Fibroblast of villous mesenchyme (primary cell): ENCODE data around the gene CETN3. TPM values are rescaled to one million over a fixed set of nuclear protein-coding genes. Genes with fewer than 3 reads are reported as not detected.

Source experiments
- DNase-seq: peaks from one replicate; pipeline ENCODE4 v3.0.0-alpha.2; 2010; ENCODE audit warnings: low read depth
- H3K4me3 ChIP-seq: 2 replicates; pipeline ENCODE4 v1.5.1; 2011; ENCODE audit warnings: low read depth, mild to moderate bottlenecking, low read length
- total RNA-seq: library from RNA; depleted of rRNA; stranded (reverse); fragments of >200 nt; gene quantifications from 2 replicates; pipeline ENCODE4 v1.2.3, GENCODE V29; 2012
- TF ChIP-seq, protein P1 (sequence below): IDR thresholded peaks from 2 replicates; pipeline ENCODE4 v1.5.1; 2012; ENCODE audit warnings: low read depth, mild to moderate bottlenecking, low read length; ENCODE audit not compliant: insufficient read depth

CETN3 gene
- total RNA-seq, 1 donor: 15.5 TPM

DNA sequence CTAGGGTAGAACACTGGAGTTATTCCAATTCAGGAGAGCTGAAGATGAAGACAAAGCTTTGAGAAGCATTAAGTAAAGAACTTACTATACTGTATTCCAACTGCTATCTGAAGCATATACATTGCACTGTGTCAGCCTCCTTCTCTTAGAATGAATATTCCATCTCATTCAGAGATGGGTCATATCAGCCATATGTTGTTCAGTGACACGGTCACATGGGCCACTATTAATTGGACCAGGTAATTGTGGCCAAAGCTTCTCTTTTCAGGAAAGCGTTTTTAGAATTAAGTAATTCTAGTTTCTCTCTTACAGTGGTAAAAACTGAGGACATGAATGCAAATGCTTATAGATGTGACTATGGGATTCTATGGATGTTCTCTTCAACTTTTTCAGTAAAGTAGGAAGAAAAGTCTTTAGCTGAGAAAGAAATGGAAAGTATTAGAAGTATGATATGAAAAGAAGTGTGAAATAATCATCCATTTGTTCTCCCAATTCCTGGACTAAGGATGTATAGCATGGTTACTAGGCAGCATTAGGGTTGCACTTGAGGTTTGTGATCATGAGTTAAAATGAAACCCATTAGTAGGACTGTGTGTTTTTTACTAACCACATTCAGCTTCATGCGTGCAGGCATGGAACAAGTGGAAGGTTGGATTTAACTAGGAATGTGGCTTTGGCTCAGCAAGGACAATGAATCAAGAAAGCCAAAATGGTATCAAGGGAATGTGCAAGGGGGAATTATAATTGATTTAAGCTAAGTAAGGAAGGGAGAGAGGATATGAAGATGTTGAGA, 40.9 kb downstream of the CETN3 start:
- H3K4me3 ChIP-seq: no peak overlapping the region
- DNase-seq: no peak
- TF ChIP-seq, protein P1, sequence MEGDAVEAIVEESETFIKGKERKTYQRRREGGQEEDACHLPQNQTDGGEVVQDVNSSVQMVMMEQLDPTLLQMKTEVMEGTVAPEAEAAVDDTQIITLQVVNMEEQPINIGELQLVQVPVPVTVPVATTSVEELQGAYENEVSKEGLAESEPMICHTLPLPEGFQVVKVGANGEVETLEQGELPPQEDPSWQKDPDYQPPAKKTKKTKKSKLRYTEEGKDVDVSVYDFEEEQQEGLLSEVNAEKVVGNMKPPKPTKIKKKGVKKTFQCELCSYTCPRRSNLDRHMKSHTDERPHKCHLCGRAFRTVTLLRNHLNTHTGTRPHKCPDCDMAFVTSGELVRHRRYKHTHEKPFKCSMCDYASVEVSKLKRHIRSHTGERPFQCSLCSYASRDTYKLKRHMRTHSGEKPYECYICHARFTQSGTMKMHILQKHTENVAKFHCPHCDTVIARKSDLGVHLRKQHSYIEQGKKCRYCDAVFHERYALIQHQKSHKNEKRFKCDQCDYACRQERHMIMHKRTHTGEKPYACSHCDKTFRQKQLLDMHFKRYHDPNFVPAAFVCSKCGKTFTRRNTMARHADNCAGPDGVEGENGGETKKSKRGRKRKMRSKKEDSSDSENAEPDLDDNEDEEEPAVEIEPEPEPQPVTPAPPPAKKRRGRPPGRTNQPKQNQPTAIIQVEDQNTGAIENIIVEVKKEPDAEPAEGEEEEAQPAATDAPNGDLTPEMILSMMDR: no peak

DNA sequence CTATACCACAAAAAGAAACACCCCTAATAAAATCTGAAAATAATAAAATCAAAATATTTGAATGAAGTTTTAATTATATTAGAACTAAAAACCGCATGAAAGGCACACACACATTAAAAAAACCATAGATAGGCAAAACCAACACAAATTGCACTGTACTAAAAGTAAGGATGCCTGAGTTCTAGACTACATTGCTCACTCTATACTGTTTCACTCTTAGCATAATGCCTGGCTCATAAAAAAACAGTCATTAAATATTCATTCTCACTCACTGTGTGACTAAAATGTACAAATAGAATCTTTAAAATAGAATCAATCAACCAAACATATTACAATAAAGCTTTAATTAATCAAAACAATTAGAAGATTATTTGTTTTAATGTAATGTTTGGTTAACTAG, 41.7 kb downstream of the CETN3 start:
- TF ChIP-seq, protein P1: no peak
- no peak overlapping the region for H3K4me3 ChIP-seq
- DNase-seq: no peak

DNA sequence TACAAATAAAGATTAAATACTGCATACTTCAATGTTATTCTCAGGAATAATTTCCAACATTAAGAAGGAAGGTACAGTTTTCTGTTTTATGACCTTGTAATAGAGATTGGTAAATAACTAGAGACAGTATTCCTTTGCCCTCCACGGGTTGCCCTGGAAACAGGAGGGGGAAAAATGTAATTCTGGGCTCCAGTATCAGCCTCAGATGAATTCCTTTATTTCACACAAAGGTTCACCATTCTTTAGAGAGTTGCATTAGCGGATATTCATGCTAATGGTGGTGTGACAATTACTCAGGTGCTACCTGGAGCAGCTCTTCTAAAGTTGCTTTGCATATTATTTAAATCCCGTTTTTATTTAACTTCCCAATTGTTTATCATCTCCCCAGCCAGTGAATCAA, 42.6 kb downstream of the CETN3 start:
- no peak for DNase-seq

DNA sequence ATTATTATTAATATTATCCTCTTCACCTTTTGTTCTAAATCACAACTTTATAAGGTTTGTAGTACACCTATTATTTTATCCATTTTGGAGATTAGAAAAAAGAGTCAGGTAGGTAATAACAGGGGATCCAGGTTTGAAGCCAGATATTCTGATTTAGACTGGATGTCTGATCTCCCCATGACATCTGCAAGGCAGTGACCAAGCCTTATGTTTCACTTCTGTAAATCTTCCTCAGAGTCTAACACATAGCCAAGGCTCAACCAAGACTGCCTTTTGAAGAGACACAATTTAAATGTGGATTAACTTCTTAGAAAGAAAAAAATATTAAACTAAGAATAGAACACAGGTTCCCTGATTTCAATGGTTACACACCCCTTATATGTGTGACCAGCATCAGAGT, 44.2 kb downstream of the CETN3 start:
- H3K4me3 ChIP-seq: no peak overlapping the region
- no peak for DNase-seq
- TF ChIP-seq, protein P1: no peak

More for the DNA sequence above, 42.6 kb downstream of the CETN3 start:
- TF ChIP-seq, protein P1: no peak
- no peak overlapping the region for H3K4me3 ChIP-seq

DNA sequence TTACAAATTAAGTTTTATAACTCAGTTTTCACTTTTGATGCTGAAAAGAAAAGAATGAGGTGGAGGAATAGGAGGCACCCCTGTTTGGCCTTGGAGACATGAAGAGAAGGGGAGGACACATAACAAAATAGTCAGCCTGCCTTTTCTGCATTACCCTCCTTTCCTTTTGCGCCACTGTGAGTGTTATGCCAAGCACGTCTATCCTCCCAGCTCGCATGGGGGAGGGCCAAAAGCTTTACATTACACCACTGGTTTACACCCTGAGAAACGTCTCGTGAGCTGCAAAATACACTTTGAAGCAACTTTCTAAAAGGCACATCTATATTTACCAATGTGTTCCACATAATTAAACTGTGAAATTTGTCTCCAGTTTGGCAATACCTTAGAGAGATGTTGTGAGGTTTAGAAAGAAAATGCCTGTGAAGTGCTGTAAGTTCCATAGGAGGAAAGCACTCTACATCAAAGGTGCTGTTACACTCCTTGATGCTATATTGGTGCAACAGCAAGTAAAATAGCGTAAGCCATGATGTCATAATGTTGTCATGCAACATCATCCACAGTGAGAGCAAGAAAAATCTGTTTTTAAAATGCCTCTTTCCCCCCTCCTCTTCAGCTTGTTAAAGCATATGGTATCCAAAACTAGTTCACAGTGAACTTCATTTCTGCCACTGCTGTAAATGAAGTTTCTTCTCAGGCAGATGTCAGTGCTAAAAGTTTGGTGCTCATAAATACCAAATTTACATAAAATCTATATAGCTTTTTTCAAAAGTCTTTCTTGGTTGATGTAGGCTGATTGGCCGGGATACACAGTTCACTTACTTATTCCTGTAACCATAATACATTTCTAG, 50.3 kb downstream of the CETN3 start:
- DNase-seq: no peak
- TF ChIP-seq, protein P1: no peak
- H3K4me3 ChIP-seq: no peak overlapping the region

DNA sequence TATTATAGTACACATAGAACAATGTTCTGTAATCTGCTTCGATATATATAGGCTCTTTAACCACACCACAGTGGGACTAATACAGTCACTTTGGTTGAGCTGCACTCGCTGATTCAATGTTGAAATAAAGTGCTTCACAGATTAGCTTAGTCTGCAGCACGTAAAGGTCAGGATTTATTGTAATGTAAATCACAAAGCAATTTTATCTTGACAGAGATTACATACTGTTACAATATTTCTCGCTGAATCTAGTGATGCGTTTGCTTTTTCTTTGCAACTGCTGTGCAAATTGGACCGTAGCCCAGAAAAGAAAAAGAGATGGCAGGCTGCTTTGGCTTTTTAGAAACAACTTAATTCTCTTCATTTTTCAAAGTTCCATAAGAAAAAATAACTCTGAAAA, 52.9 kb downstream of the CETN3 start:
- DNase-seq: peak; percentile 3
- TF ChIP-seq, protein P1: no peak
- H3K4me3 ChIP-seq: no peak overlapping the region
